Measurements from ENCODE around the gene FYN. TPM values are rescaled to one million over a fixed set of nuclear protein-coding genes. Genes with fewer than 3 reads are reported as not detected.
A peak's percentile ranks its signal among the peaks of the same experiment; 100 is the strongest.

Gene FYN
- total and polyA plus RNA-seq, 2 of the 4 experiments (the other 2 are of a cell fraction): 30.8 to 36.4 TPM

DNA sequence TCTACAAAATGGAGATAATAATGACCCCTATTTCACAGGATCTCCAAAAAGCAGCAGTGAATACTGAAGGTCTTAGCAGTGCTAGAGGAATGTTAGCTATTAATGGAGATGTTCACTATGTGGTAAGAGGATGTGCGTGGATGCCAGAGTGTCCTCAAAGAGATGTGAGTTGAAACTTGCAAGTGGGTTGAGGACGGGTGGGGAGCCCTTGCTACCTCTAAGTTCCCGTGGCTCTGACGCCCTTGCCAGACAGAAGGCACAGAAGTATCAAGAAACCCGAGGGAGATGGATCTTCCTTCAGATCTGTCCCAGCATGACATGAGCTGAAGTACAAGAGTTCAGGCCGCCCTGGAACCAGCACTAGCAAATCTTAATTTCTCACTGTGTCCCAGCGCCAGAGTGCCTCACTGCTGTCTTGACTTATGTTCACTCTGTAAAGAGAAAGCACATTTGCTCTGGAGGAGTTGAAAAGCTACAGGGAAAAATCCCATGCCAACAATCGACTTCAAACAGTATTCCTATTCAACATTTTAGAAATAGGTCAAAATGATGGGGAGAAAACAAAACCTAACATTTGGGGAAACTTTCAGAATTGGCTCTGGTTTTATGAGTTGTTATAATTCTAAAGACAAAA is 59.5 kb downstream of the FYN start:
- POLR2A ChIA-PET (ENCODE audit: unreplicated experiment): no interaction called here
- Histone ChIP-seq H3K27ac (ENCODE audit: insufficient read depth, low read length) (no peak overlapping the region), H3K18ac (ENCODE audit: low read depth, low read length) (no peak overlapping the region), H3K79me1 (ENCODE audit: low read depth in 1 of 2, low read length in 2 of 2) (peaks cover 19 to 29% of the 10 kb centered on the region in 2 experiments), H3K9me3 (ENCODE audit: control insufficient read depth, insufficient read depth, low read length) (no peaks in the 10 kb centered on the region), H2AK5ac (ENCODE audit: low read depth, low read length) (peak overlapping the region; percentile 49; the same call in 1 of the 2 replicates), H2BK5ac (ENCODE audit: low read depth, low read length, poor library complexity, severe bottlenecking) (no peak overlapping the region), H2BK20ac (ENCODE audit: low read depth, low read length) (no peak overlapping the region), H4K91ac (ENCODE audit: insufficient read depth, low read depth, low read length) (no peak overlapping the region; the same call in 1 of the 2 replicates), H3K14ac (replicated peaks; ENCODE audit: low read depth, low read length) (0 out of 2 replicates have a peak overlapping the region, but pooled peaks have one; percentile 60), H3K9me1 (ENCODE audit: insufficient read depth, low read length) (peaks cover 11% of the 10 kb centered on the region; the same call in 1 of the 2 replicates), H4K5ac (ENCODE audit: low read depth, low read length) (no peak overlapping the region), H3K56ac (ENCODE audit: extremely low read depth, insufficient read depth, low read length) (no peak overlapping the region), H2AK9ac (replicated peaks; ENCODE audit: low read depth, low read length, poor library complexity) (no peak overlapping the region), H3K4ac (ENCODE audit: low read depth, low read length) (peak overlapping the region; percentile 4; the same call in 1 of the 2 replicates), H3K4me2 (ENCODE audit: low read depth, low read length) (no peak overlapping the region; the same call in 1 of the 2 replicates), H3K36me3 (ENCODE audit: control insufficient read depth, insufficient read depth, low read length) (0 out of 2 replicates have a peak, but pooled peaks cover 1% of the 10 kb centered on the region), H4K20me1 (ENCODE audit: insufficient read depth, low read length) (peaks cover 12% of the 10 kb centered on the region), H2BK120ac (ENCODE audit: low read depth, low read length) (no peak overlapping the region), H4K8ac (ENCODE audit: low read depth in 2 of 2, low read length in 2 of 2) (no peak overlapping the region; a peak in 1 of 4 replicates), H2AFZ (replicated peaks; ENCODE audit: low read length, poor library complexity) (no peak overlapping the region), H2BK15ac (ENCODE audit: low read depth, low read length) (peak overlapping the region; percentile 46; the same call in 1 of the 3 replicates), H3K4me3 (ENCODE audit: insufficient read depth, low read depth, low read length) (no peak overlapping the region), H3K4me1 (ENCODE audit: control insufficient read depth, insufficient read depth, low read length) (peaks cover 14% of the 10 kb centered on the region), H3K23ac (ENCODE audit: low read depth, low read length) (no peak overlapping the region), H3K27me3 (ENCODE audit: control insufficient read depth, insufficient read depth, low read length) (no peaks in the 10 kb centered on the region), H3K9ac (ENCODE audit: low read depth, low read length) (no peak overlapping the region)
- TF ChIP-seq CTCF (conservative IDR thresholded peaks at IDR 0.05; ENCODE audit: low read depth, low read length) (no peak), NFE2L2 (IDR thresholded peaks at IDR 0.05; ENCODE audit: low read depth, low read length) (no peak), MAZ (IDR thresholded peaks at IDR 0.05; ENCODE audit: borderline replicate concordance, low read depth, low read length) (no peak), BHLHE40 (IDR thresholded peaks at IDR 0.05; ENCODE audit: low read depth, low read length) (no peak), FOS (IDR thresholded peaks at IDR 0.05; ENCODE audit: low read depth, low read length) (no peak), RCOR1 (IDR thresholded peaks at IDR 0.05; ENCODE audit: insufficient replicate concordance, low read length) (no peak)
- BruUV-seq (replicated peaks): no TSS peak
- no peak for ATAC-seq (ENCODE audit: low read depth)
- CTCF ChIA-PET: no interaction called here
- dilution Hi-C loops (cut with HindIII; ENCODE audit: low sequenced_read_pairs, unreplicated experiment) (no loop called here), in situ Hi-C loops (cut with MboI; ENCODE audit: low sequenced_read_pairs) (no loop called here), intact Hi-C loops (cut with micrococcal nuclease) (no loop called here)
- no peak for DNase-seq
- WGBS, 2 experiments (ENCODE audit: extremely low coverage in 2 of 2, insufficient read length in 1 of 2): 80% methylated on average over 4 of the region's 8 CpGs; no CpG with 5 or more reads in 1 of the 2 experiments

Measured in IMR-90 (cell line).